CD8-positive, alpha-beta memory T cell (primary cell): ENCODE data around the gene STPG1. TPM values are rescaled to one million over a fixed set of nuclear protein-coding genes. Genes with fewer than 3 reads are reported as not detected.
"Not testable (repeated sequence)": the region's sequence is repeated elsewhere in the genome, so short reads cannot be mapped to it uniquely, and the experiment has no call there.

Experiments
- CTCF ChIA-PET: fragments of 350-600 bp; sonication (Branson Sonifier 250); formaldehyde crosslinking; loops from one replicate; lab custom pipeline; 2021; ENCODE audit warnings: antibody characterized with exemption; lab: Charles Lee
- POLR2A ChIA-PET: fragments of 350-600 bp; sonication (Branson Sonifier 250); formaldehyde crosslinking; loops from one replicate; lab custom pipeline; 2021; ENCODE audit warnings: antibody characterized with exemption; lab: Charles Lee
- DNase-seq, 5 donors: peaks; one replicate each; pipeline versions ENCODE4 v3.0.0 to v3.0.0-alpha.2; 2020 to 2022; ENCODE audit warnings: mixed read lengths in 1 of 5
- H3K27ac ChIP-seq: one replicate; pipeline ENCODE4 v1.7.0; 2013; ENCODE audit warnings: low read depth, mild to moderate bottlenecking, low read length, moderate library complexity
- H3K27me3 ChIP-seq: 2 replicates; pipeline ENCODE4 v1.7.0; 2013; ENCODE audit warnings: low read length, mild to moderate bottlenecking; ENCODE audit not compliant: insufficient read depth, poor library complexity, severe bottlenecking
- H3K36me3 ChIP-seq: 2 replicates; pipeline ENCODE4 v1.7.0; 2013; ENCODE audit warnings: mild to moderate bottlenecking, low read length, moderate library complexity; ENCODE audit not compliant: insufficient read depth
- H3K4me1 ChIP-seq: 2 replicates; pipeline ENCODE4 v1.7.0; 2013; ENCODE audit warnings: mild to moderate bottlenecking, low read length, moderate library complexity; ENCODE audit not compliant: insufficient read depth
- H3K4me3 ChIP-seq: 2 replicates; pipeline ENCODE4 v1.7.0; 2013; ENCODE audit warnings: mild to moderate bottlenecking, low read length
- H3K9me3 ChIP-seq: 2 replicates; pipeline ENCODE4 v1.7.0; 2013; ENCODE audit warnings: mild to moderate bottlenecking, low read length
- H3K27ac Mint-ChIP-seq, 8 donors: one replicate each; pipeline ENCODE4 v1.8.0; 2020 to 2021; ENCODE audit warnings: mixed read lengths in 8 of 8, mild to moderate bottlenecking in 6 of 8, inconsistent platforms in 3 of 8, moderate library complexity in 3 of 8
- H3K27me3 Mint-ChIP-seq, 2 donors: one replicate each; pipeline ENCODE4 v1.8.0; 2020 to 2021; ENCODE audit warnings: mixed read lengths in 2 of 2, mild to moderate bottlenecking in 1 of 2, moderate library complexity in 1 of 2
- H3K36me3 Mint-ChIP-seq, 3 donors: one replicate each; pipeline ENCODE4 v1.8.0; 2020 to 2021; ENCODE audit warnings: mixed read lengths in 3 of 3, inconsistent platforms in 1 of 3, mild to moderate bottlenecking in 1 of 3
- H3K4me1 Mint-ChIP-seq, 3 donors: one replicate each; pipeline ENCODE4 v1.8.0; 2020 to 2021; ENCODE audit warnings: mixed read lengths in 3 of 3, inconsistent platforms in 1 of 3, mild to moderate bottlenecking in 1 of 3
- H3K4me3 Mint-ChIP-seq, 7 donors: one replicate each; pipeline ENCODE4 v1.8.0; 2020 to 2021; ENCODE audit warnings: mixed read lengths in 7 of 7, mild to moderate bottlenecking in 6 of 7, moderate library complexity in 4 of 7, inconsistent platforms in 2 of 7
- H3K9me3 Mint-ChIP-seq, 5 donors: one replicate each; pipeline ENCODE4 v1.8.0; 2020 to 2022; ENCODE audit warnings: mixed read lengths in 5 of 5, mild to moderate bottlenecking in 3 of 5, moderate library complexity in 2 of 5, inconsistent platforms in 1 of 5
- polyA plus RNA-seq: library from polyadenylated mRNA; unstranded; fragments of 300-500 nt; fragmentation: Illumina TruSeq; gene quantifications from one replicate; pipeline ENCODE4 v1.2.3, GENCODE V29; 2021
- total RNA-seq, 2 experiments: library from RNA; stranded (reverse); gene quantifications; one replicate each; pipeline ENCODE4 v1.2.3, GENCODE V29; 2021

The STPG1 gene
- 1 to 10 TPM; 5.1 to 5.6 TPM for total RNA-seq
- polyA plus RNA-seq, result 4.9 TPM

DNA sequence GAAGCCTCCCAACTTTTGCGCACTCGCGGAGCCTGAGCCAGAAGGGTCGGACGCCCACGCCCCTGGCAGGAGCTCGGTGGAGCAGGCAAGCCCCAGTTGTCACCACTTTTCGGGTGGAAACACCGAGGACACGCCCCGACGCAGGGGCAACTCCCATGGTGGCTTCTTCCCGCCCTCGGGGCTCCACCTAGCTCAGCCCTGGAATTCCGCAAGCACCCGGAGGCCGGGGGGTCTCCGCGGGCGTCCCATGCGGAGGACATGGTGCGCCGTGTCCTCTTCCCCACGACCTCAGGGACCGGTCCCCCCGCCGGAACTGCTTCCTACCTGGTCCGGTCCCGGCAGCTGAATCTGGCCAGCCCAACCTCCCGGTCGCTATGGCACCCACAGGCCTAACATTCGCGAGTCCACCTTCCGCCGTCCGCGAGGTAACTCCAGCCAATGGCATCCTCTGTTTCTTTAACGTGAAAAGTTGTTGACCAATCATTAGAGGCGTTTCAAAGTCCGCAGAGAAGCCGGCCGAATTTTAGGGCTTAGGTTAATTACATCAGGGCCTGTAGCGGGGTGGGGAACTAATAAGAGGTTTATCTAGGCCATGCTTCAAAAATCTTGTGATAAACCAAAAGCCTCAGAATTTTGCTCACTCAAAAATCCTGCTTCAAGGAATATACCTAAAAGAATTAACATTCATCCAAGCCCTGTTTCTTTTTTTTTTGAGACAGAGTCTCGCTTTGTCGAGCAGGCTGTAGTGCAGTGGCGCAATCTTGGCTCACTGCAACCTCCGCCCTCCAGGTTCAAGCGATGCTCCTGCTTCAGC lies at the start of gene STPG1:
STPG1 (minus strand) TSS at position 433 of the 814 bp plus-strand sequence. CDS start 12,394 bp downstream, outside the sequence.
- peaks cover 0 to 16% (median 0%) of the 10 kb centered on the region in 3 donors for H3K36me3 Mint-ChIP-seq

GRCh38 chr1:24462128-24462527 lies 48.5 kb upstream of the STPG1 start:
- H3K27ac Mint-ChIP-seq, H3K27me3 ChIP-seq, H3K4me3 ChIP-seq, H3K9me3 ChIP-seq, DNase-seq, H3K27me3 Mint-ChIP-seq, CTCF ChIA-PET, H3K27ac ChIP-seq, H3K4me3 Mint-ChIP-seq, POLR2A ChIA-PET, H3K9me3 Mint-ChIP-seq: not testable (repeated sequence)
- Mint-ChIP-seq H3K4me1 (peaks cover 10 to 18% (median 14%) of the 10 kb centered on the region in 3 donors), H3K36me3 (peaks cover 16 to 89% (median 31%) of the 10 kb centered on the region in 3 donors)
- Histone ChIP-seq H3K36me3 (peaks cover 42% of the 10 kb centered on the region), H3K4me1 (peaks cover 20% of the 10 kb centered on the region)

More for the DNA sequence above, at the start of gene STPG1:
- Histone ChIP-seq H3K4me3 (peak within 1 kb of the TSS; percentile 75), H3K36me3 (peaks cover 3% of the 10 kb centered on the region), H3K9me3 (no peaks in the 10 kb centered on the region), H3K4me1 (peaks cover 42% of the 10 kb centered on the region), H3K27ac (peak within 1 kb of the TSS; percentile 69), H3K27me3 (no peaks in the 10 kb centered on the region)
- H3K4me1 Mint-ChIP-seq, result peaks cover 40 to 61% (median 59%) of the 10 kb centered on the region in 3 donors
- H3K9me3 Mint-ChIP-seq, result no peaks in the 10 kb centered on the region
- H3K4me3 Mint-ChIP-seq, result peak within 1 kb of the TSS; percentile 90 to 100 (median 96)
- H3K27ac Mint-ChIP-seq, result peak within 1 kb of the TSS; percentile 65 to 94 (median 89)
- H3K27me3 Mint-ChIP-seq, result no peaks in the 10 kb centered on the region
- ChIA-PET POLR2A (interaction anchor here (0.6 to 2.0 kb wide), 5 partner anchors 68 to 229 kb away, joined by 3 to 8 read pairs (median 5); partner anchors contain the start of gene SRRM1), CTCF (interaction anchor here (0.9 to 6.3 kb wide), 14 partner anchors 20 to 263 kb away, joined by 3 to 76 read pairs (median 8); partner anchors contain the start of gene RCAN3)
- DNase-seq, result peak; percentile 40 to 80 (median 67)

DNA sequence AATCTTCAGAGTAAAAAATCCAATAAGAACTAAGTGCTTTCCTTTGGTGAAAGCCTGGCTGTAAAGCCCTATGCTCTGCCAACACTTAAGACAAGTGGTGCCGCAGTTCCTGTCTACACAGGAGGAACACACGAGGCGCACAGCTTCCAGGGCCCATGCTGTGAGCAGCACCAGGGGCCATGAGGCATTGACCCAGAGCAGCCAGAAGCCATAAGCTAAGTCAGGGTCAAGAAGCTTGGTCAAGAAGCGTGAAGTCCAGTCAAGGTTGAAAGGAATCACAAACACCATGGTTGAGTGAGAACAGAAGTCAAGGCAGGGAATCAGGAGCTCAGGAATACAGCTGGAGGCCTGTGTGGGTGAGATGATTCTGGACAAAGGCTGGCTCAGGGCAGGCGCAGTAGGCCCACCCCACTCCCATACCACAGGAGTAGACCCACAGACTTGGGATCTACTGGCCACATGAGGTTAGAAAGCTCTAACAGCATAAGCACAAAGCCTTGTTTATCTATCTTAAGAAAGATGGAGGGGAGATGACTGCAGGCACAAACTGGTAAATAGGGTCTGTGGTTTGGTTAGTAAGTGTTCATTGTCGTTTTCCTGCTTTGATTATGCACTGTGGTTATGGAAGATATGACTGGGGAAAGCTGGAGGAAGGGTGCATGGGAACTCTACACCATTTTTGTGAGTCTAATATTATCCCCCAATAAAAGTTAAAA lies 46.1 kb upstream of the STPG1 start:
- ChIA-PET POLR2A (no interaction called here), CTCF (interaction anchor here (0.7 to 1.5 kb wide), 4 partner anchors 17 to 76 kb away, joined by 3 to 4 read pairs (median 3); no protein-coding TSS in a partner anchor)
- Histone ChIP-seq H3K9me3 (no peaks in the 10 kb centered on the region), H3K4me3 (no peak overlapping the region), H3K27ac (no peak overlapping the region), H3K4me1 (peaks cover 16% of the 10 kb centered on the region), H3K27me3 (no peaks in the 10 kb centered on the region), H3K36me3 (peaks cover 52% of the 10 kb centered on the region)
- H3K9me3 Mint-ChIP-seq, result no peaks in the 10 kb centered on the region
- no peak for DNase-seq
- peak overlapping the region in 2 of 8 donors; percentile 91 to 96 for H3K27ac Mint-ChIP-seq
- H3K27me3 Mint-ChIP-seq, result no peaks in the 10 kb centered on the region
- H3K36me3 Mint-ChIP-seq, result peaks cover 18 to 89% (median 34%) of the 10 kb centered on the region in 3 donors
- no peak overlapping the region for H3K4me3 Mint-ChIP-seq
- peaks cover 6 to 10% (median 10%) of the 10 kb centered on the region in 3 donors for H3K4me1 Mint-ChIP-seq

GRCh38 chr1:24457866-24458265 lies 44.3 kb upstream of the STPG1 start:
- Mint-ChIP-seq H3K9me3 (no peaks in the 10 kb centered on the region), H3K4me3 (no peak overlapping the region), H3K36me3 (peaks cover 22 to 90% (median 38%) of the 10 kb centered on the region in 3 donors), H3K4me1 (peaks cover 0 to 2% (median 0%) of the 10 kb centered on the region in 3 donors), H3K27ac (peak overlapping the region in 2 of 8 donors; percentile 8 to 24), H3K27me3 (no peaks in the 10 kb centered on the region)
- Histone ChIP-seq H3K4me1 (no peaks in the 10 kb centered on the region), H3K9me3 (no peaks in the 10 kb centered on the region), H3K36me3 (peaks cover 58% of the 10 kb centered on the region), H3K4me3 (no peak overlapping the region), H3K27me3 (no peaks in the 10 kb centered on the region), H3K27ac (no peak overlapping the region)
- ChIA-PET CTCF (no interaction called here), POLR2A (no interaction called here)
- DNase-seq, result no peak

GRCh38 chr1:24455272-24455671 lies 41.7 kb upstream of the STPG1 start:
- Mint-ChIP-seq H3K27me3 (no peaks in the 10 kb centered on the region), H3K4me1 (peaks cover 0 to 2% (median 2%) of the 10 kb centered on the region in 3 donors), H3K36me3 (peaks cover 20 to 94% (median 38%) of the 10 kb centered on the region in 3 donors), H3K9me3 (no peaks in the 10 kb centered on the region), H3K4me3 (no peak overlapping the region), H3K27ac (no peak overlapping the region)
- H3K4me1 ChIP-seq, result no peaks in the 10 kb centered on the region
- no peaks in the 10 kb centered on the region for H3K27me3 ChIP-seq
- no peak overlapping the region for H3K27ac ChIP-seq
- no peak for DNase-seq
- peaks cover 67% of the 10 kb centered on the region for H3K36me3 ChIP-seq
- CTCF ChIA-PET, result no interaction called here
- POLR2A ChIA-PET, result no interaction called here
- no peak overlapping the region for H3K4me3 ChIP-seq
- H3K9me3 ChIP-seq, result no peaks in the 10 kb centered on the region

DNA sequence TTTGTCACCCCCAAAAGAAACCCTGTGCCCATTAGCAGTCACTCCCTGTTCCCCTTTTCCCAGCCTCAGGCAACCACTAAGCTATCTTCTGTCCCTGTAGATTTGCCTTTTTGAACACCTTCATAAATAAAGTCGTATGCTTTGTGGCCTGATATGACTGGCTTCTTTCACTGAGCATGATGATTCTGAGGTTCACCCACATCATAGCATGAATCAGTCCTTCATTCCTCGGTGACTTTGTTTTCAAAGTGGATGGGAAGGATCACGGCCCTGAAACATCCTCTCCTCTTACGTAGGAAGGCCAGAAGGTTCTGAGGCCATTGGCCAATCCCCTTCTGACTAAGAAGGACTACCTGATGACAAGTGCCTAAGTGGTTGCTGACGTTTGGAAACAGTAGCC lies 41.1 kb upstream of the STPG1 start:
- POLR2A ChIA-PET, result no interaction called here
- CTCF ChIA-PET, result interaction anchor here (1.2 kb wide), 1 partner anchor 32 kb away, joined by 4 read pairs; no protein-coding TSS in a partner anchor
- Histone ChIP-seq H3K4me3 (no peak overlapping the region), H3K27me3 (no peaks in the 10 kb centered on the region), H3K27ac (no peak overlapping the region), H3K36me3 (peaks cover 66% of the 10 kb centered on the region), H3K4me1 (no peaks in the 10 kb centered on the region), H3K9me3 (no peaks in the 10 kb centered on the region)
- Mint-ChIP-seq H3K27me3 (no peaks in the 10 kb centered on the region), H3K4me1 (peaks cover 0 to 2% (median 0%) of the 10 kb centered on the region in 3 donors), H3K9me3 (no peaks in the 10 kb centered on the region), H3K27ac (peak overlapping the region in 2 of 8 donors; percentile 7 to 37), H3K36me3 (peaks cover 17 to 94% (median 37%) of the 10 kb centered on the region in 3 donors), H3K4me3 (no peak overlapping the region)
- DNase-seq, result no peak

DNA sequence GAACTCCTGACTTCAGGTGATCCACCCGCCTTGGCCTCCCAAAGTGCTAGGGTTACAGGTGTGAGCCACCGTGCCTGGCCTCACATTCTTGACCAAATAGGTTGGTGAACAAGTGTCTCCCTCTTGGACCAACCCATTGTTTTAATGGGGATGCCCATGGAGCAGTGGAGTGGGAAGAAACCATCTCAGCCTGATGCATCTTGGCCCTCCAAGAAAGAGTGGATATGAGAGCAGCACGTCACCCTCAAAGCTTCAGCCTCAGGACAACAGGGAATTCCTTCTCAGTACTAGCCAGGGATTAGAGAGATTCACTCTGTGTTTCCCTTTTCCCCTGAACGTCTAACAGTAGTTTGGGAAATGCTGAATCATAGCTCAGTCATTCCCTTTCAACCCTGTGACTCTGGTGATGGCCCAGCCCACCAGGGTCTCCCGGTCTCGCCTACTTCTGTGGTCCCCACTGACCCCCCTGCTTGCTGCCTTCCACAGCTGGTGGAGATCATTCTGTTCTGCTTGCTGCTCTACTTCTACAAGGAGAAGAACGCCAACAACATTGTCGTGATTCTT lies 39.4 kb upstream of the STPG1 start:
- no peaks in the 10 kb centered on the region for H3K27me3 ChIP-seq
- POLR2A ChIA-PET, result no interaction called here
- no peaks in the 10 kb centered on the region for H3K9me3 ChIP-seq

More for the DNA sequence above, 39.4 kb upstream of the STPG1 start:
- Histone ChIP-seq H3K4me1 (no peaks in the 10 kb centered on the region), H3K36me3 (peaks cover 59% of the 10 kb centered on the region), H3K4me3 (no peak overlapping the region), H3K27ac (no peak overlapping the region)
- CTCF ChIA-PET, result interaction anchor here (1.2 kb wide), 1 partner anchor 134 kb away, joined by 4 read pairs; no protein-coding TSS in a partner anchor
- H3K9me3 Mint-ChIP-seq, result no peaks in the 10 kb centered on the region
- no peak for DNase-seq
- H3K36me3 Mint-ChIP-seq, result peaks cover 14 to 93% (median 33%) of the 10 kb centered on the region in 3 donors
- peaks cover 0 to 2% (median 0%) of the 10 kb centered on the region in 3 donors for H3K4me1 Mint-ChIP-seq
- H3K27ac Mint-ChIP-seq, result no peak overlapping the region
- H3K4me3 Mint-ChIP-seq, result no peak overlapping the region
- H3K27me3 Mint-ChIP-seq, result no peaks in the 10 kb centered on the region
